ENCODE results near the gene NFYC. TPM values are rescaled to one million over a fixed set of nuclear protein-coding genes. Genes with fewer than 3 reads are reported as not detected.

The NFYC gene
- total and polyA plus RNA-seq, 2 experiments from 2014 or later, result 36.2 to 42.7 TPM

DNA sequence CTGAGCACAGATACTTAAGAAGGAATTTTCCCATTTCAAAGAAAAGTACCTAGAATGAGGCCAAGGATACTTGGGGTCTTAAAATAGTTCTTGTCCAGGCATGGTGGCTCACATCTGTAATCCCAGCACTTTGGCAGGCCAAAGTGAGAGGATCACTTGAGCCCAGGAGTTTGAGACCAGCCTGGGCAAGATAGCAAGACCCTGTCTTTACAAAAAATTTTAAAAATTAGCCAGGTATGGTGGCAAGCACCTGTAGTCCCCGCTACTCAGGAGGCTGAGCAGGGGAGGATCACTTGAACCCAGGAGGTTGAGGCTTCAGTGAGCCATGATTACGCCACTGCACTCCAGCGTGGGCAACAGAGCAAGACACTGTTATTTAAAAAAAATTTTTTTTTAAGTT is 29.0 kb downstream of the NFYC start:
- H3K9me2 ChIP-seq (ENCODE audit: insufficient read depth), result no peaks in the 10 kb centered on the region
- H4K20me1 ChIP-seq (replicated peaks; ENCODE audit: insufficient read depth), result peaks cover 27% of the 10 kb centered on the region
- H3F3A ChIP-seq (replicated peaks; ENCODE audit: low read depth), result no peaks in the 10 kb centered on the region
- H3K4me2 ChIP-seq, result no peak overlapping the region
- H3K4me1 Mint-ChIP-seq, result peaks cover 17% of the 10 kb centered on the region
- no peak overlapping the region for H3K27ac ChIP-seq (ENCODE audit: low read depth)
- ATAC-seq (no peak), DNase-seq (ENCODE audit: low spot score) (no peak)
- no peaks in the 10 kb centered on the region for H3K27me3 ChIP-seq (ENCODE audit: insufficient read depth)
- no peak overlapping the region for H3K27ac Mint-ChIP-seq
- TF ChIP-seq ZNF331 (CRISPR knock-in tag; IDR thresholded peaks at IDR 0.05; ENCODE audit: low read depth) (no peak), CTCF (conservative IDR thresholded peaks at IDR 0.05; ENCODE audit: low read depth in 2 of 2) (no peak), ETS1 (IDR thresholded peaks at IDR 0.05) (no peak), POLR2AphosphoS5 (IDR thresholded peaks at IDR 0.05; ENCODE audit: low read depth) (no peak), EZH2 (IDR thresholded peaks at IDR 0.05; ENCODE audit: low read depth, unreplicated experiment) (no peak), EZH2phosphoT487 (IDR thresholded peaks at IDR 0.05; ENCODE audit: unreplicated experiment) (no peak), JUNB (IDR thresholded peaks at IDR 0.05; ENCODE audit: unreplicated experiment) (no peak), NANOG (IDR thresholded peaks at IDR 0.05; ENCODE audit: borderline replicate concordance) (no peak), CREB1 (CRISPR knock-in tag; IDR thresholded peaks at IDR 0.05; ENCODE audit: low read depth) (no peak)
- TF ChIP-seq, protein P1, sequence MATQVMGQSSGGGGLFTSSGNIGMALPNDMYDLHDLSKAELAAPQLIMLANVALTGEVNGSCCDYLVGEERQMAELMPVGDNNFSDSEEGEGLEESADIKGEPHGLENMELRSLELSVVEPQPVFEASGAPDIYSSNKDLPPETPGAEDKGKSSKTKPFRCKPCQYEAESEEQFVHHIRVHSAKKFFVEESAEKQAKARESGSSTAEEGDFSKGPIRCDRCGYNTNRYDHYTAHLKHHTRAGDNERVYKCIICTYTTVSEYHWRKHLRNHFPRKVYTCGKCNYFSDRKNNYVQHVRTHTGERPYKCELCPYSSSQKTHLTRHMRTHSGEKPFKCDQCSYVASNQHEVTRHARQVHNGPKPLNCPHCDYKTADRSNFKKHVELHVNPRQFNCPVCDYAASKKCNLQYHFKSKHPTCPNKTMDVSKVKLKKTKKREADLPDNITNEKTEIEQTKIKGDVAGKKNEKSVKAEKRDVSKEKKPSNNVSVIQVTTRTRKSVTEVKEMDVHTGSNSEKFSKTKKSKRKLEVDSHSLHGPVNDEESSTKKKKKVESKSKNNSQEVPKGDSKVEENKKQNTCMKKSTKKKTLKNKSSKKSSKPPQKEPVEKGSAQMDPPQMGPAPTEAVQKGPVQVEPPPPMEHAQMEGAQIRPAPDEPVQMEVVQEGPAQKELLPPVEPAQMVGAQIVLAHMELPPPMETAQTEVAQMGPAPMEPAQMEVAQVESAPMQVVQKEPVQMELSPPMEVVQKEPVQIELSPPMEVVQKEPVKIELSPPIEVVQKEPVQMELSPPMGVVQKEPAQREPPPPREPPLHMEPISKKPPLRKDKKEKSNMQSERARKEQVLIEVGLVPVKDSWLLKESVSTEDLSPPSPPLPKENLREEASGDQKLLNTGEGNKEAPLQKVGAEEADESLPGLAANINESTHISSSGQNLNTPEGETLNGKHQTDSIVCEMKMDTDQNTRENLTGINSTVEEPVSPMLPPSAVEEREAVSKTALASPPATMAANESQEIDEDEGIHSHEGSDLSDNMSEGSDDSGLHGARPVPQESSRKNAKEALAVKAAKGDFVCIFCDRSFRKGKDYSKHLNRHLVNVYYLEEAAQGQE (IDR thresholded peaks at IDR 0.05; ENCODE audit: unreplicated experiment), result no peak
- no peak overlapping the region for H3K4me3 ChIP-seq
- peaks cover 14% of the 10 kb centered on the region; the same call in 2 of the 3 replicates for H3K36me3 Mint-ChIP-seq (ENCODE audit: low read depth)
- no peak overlapping the region for H2AFZ ChIP-seq
- H3K4me3 Mint-ChIP-seq, result no peak overlapping the region
- H3K36me3 ChIP-seq (ENCODE audit: insufficient read depth), result no peaks in the 10 kb centered on the region
- no peaks in the 10 kb centered on the region for H3K9me3 Mint-ChIP-seq
- peaks cover 5% of the 10 kb centered on the region for H3K27me3 Mint-ChIP-seq (ENCODE audit: insufficient read depth, low read depth, poor library complexity)
- peaks cover 100% of the 10 kb centered on the region for H3K79me2 ChIP-seq (replicated peaks; ENCODE audit: insufficient read depth)
- no peaks in the 10 kb centered on the region for H3K4me1 ChIP-seq (ENCODE audit: insufficient read depth)

Data from GM23338 (cell line).